HEK293 (cell line): ENCODE data around the gene JAKMIP1.

ENCODE experiments used
- CTCF ChIA-PET: fragments of 350-600 bp; formaldehyde crosslinking; extraction: SDS; loops from one replicate; lab custom pipeline; 2021; ENCODE audit warnings: antibody characterized with exemption; lab: Yijun Ruan, JAX
- POLR2A ChIA-PET: fragments of 300-600 bp; formaldehyde crosslinking; extraction: SDS; loops from one replicate; lab custom pipeline; 2020; ENCODE audit warnings: antibody characterized with exemption, inconsistent platforms; lab: Yijun Ruan, JAX
- H3K27ac ChIP-seq: fragments of 200-500 bp; sonication (Bioruptor generic); 2 replicates; pipeline ENCODE4 v1.5.1; 2014; ENCODE audit warnings: low read depth, low read length, control low read depth, inconsistent platforms; ENCODE audit errors: extremely low read depth
- H3K36me3 ChIP-seq, 2 experiments: fragments of 200-500 bp in 1 of 2; sonication (Bioruptor generic) in 1 of 2; 1 replicate in 1 of 2; 2 replicates in 1 of 2; pipeline ENCODE4 v1.5.1; 2014 to 2017; ENCODE audit warnings: inconsistent platforms in 2 of 2, low read length in 2 of 2; ENCODE audit not compliant: control insufficient read depth in 2 of 2, insufficient read depth in 1 of 2
- H3K4me1 ChIP-seq: fragments of 200-500 bp; sonication (Bioruptor generic); 2 replicates; pipeline ENCODE4 v1.5.1; 2014; ENCODE audit warnings: mild to moderate bottlenecking, low read length, inconsistent platforms; ENCODE audit not compliant: control insufficient read depth, insufficient read depth
- H3K4me3 ChIP-seq: 2 replicates; pipeline ENCODE4 v1.5.1; 2011; ENCODE audit warnings: low read depth, mild to moderate bottlenecking, control low read depth, low read length, moderate library complexity
- H3K9me3 ChIP-seq: fragments of 200-500 bp; sonication (Bioruptor generic); 2 replicates; pipeline ENCODE4 v1.5.1; 2014; ENCODE audit warnings: low read depth, low read length, inconsistent platforms; ENCODE audit not compliant: control insufficient read depth, insufficient read depth
- BCL11B ChIP-seq: fragments of 450-650 bp; formaldehyde crosslinking; IDR thresholded peaks from 2 replicates; pipeline ENCODE4 v1.5.1; 2016; ENCODE audit warnings: low read depth, missing biosample characterization, missing genetic modification characterization
- EGR2 ChIP-seq: fragments of 450-650 bp; formaldehyde crosslinking; IDR thresholded peaks from 2 replicates; pipeline ENCODE4 v1.5.1; 2016; ENCODE audit warnings: low read depth, missing biosample characterization, missing genetic modification characterization
- GFI1B ChIP-seq: fragments of 450-650 bp; formaldehyde crosslinking; IDR thresholded peaks from 2 replicates; pipeline ENCODE4 v1.5.1; 2016; ENCODE audit warnings: missing biosample characterization, missing genetic modification characterization
- SETDB1 ChIP-seq: IDR thresholded peaks from one replicate; pipeline ENCODE4 v1.6.1; 2017; ENCODE audit warnings: mild to moderate bottlenecking, low read length, moderate library complexity, mixed read lengths; ENCODE audit not compliant: insufficient read length
- SP3 ChIP-seq: fragments of 450-650 bp; formaldehyde crosslinking; IDR thresholded peaks from 2 replicates; pipeline ENCODE4 v1.5.1; 2016; ENCODE audit warnings: missing biosample characterization, missing genetic modification characterization
- TRIM28 ChIP-seq: IDR thresholded peaks from 2 replicates; pipeline ENCODE4 v1.6.1; 2011; ENCODE audit warnings: low read length, control low read depth, borderline replicate concordance
- YY1 ChIP-seq: fragments of 450-650 bp; formaldehyde crosslinking; IDR thresholded peaks from 2 replicates; pipeline ENCODE4 v1.5.1; 2018; ENCODE audit warnings: missing biosample characterization, missing genetic modification characterization
- ZBTB10 ChIP-seq: fragments of 450-650 bp; formaldehyde crosslinking; IDR thresholded peaks from 2 replicates; pipeline ENCODE4 v1.5.1; 2016; ENCODE audit warnings: missing biosample characterization, missing genetic modification characterization
- ZNF148 ChIP-seq: fragments of 450-650 bp; formaldehyde crosslinking; IDR thresholded peaks from 2 replicates; pipeline ENCODE4 v1.5.0; 2017; ENCODE audit warnings: missing biosample characterization, missing genetic modification characterization, borderline replicate concordance
- ZNF174 ChIP-seq: fragments of 450-650 bp; formaldehyde crosslinking; IDR thresholded peaks from 2 replicates; pipeline ENCODE4 v1.5.0; 2017; ENCODE audit warnings: missing biosample characterization, mild to moderate bottlenecking, missing genetic modification characterization
- ZNF184 ChIP-seq: fragments of 450-650 bp; IDR thresholded peaks from 2 replicates; pipeline ENCODE4 v1.5.1; 2018; ENCODE audit warnings: missing biosample characterization, mild to moderate bottlenecking, missing genetic modification characterization
- ZNF341 ChIP-seq: fragments of 450-650 bp; formaldehyde crosslinking; IDR thresholded peaks from 2 replicates; pipeline ENCODE4; 2016; ENCODE audit warnings: low read depth, missing biosample characterization, missing genetic modification characterization
- ZNF426 ChIP-seq: fragments of 450-650 bp; formaldehyde crosslinking; IDR thresholded peaks from 2 replicates; pipeline ENCODE4 v1.5.1; 2017; ENCODE audit warnings: missing biosample characterization, missing genetic modification characterization, mild to moderate bottlenecking, inconsistent platforms, moderate library complexity
- ZNF623 ChIP-seq: fragments of 450-650 bp; formaldehyde crosslinking; IDR thresholded peaks from 2 replicates; pipeline ENCODE4 v1.5.1; 2016; ENCODE audit warnings: missing biosample characterization, missing genetic modification characterization
- ZNF629 ChIP-seq: fragments of 450-650 bp; formaldehyde crosslinking; IDR thresholded peaks from 2 replicates; pipeline ENCODE4 v1.5.1; 2017; ENCODE audit warnings: missing biosample characterization, missing genetic modification characterization
- ZNF707 ChIP-seq: fragments of 450-650 bp; formaldehyde crosslinking; IDR thresholded peaks from 2 replicates; pipeline ENCODE4 v1.5.1; 2016; ENCODE audit warnings: missing biosample characterization, missing genetic modification characterization
- ZNF785 ChIP-seq: fragments of 450-650 bp; formaldehyde crosslinking; IDR thresholded peaks from 2 replicates; pipeline ENCODE4 v1.5.1; 2016; ENCODE audit warnings: missing biosample characterization, missing genetic modification characterization
- ZNF837 ChIP-seq: fragments of 450-650 bp; formaldehyde crosslinking; IDR thresholded peaks from 2 replicates; pipeline ENCODE4 v1.5.1; 2016; ENCODE audit warnings: missing biosample characterization, missing genetic modification characterization
- ZSCAN30 ChIP-seq: fragments of 450-650 bp; IDR thresholded peaks from 2 replicates; pipeline ENCODE4 v1.5.1; 2018; ENCODE audit warnings: missing biosample characterization, mild to moderate bottlenecking, missing genetic modification characterization, moderate library complexity
- ZSCAN4 ChIP-seq: fragments of 450-650 bp; formaldehyde crosslinking; IDR thresholded peaks from 2 replicates; pipeline ENCODE4 v1.5.1; 2017; ENCODE audit warnings: missing biosample characterization, missing genetic modification characterization
- TF ChIP-seq, protein P1 (sequence below): fragments of 450-650 bp; formaldehyde crosslinking; IDR thresholded peaks from 2 replicates; pipeline ENCODE4 v1.5.1; 2017; ENCODE audit warnings: missing biosample characterization, mild to moderate bottlenecking, missing genetic modification characterization, moderate library complexity
- TF ChIP-seq, protein P2 (sequence below): sonication (generic); formaldehyde crosslinking; IDR thresholded peaks from 2 replicates; pipeline ENCODE4 v1.8.1; 2022; ENCODE audit warnings: mild to moderate bottlenecking, moderate library complexity, missing genetic modification reagents

JAKMIP1 gene

DNA sequence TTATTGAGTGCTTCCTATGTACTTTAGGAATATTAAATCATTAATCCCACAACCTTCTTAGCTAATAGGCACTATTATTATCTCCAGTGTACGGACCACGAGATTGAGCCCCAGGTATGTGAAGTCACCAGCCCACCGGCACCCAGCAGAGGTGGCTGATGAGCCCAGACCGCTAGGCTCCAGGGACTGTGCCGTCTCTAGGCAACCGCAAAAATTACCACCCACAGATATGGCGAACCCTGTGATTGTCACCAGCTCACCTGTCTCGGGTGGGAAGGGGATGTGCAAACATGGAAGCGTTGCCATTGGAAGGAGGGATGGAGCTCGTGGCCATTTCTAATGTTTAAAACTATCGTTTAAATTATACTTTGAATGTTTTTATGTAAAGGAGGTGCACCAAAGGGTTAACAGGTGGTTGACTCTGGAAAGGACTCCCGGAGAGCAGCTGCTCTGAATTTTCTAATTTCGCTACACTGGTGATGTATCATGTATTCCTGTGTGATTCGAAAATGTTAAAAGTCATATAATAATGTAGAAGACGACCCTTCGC lies 21.0 kb upstream of the JAKMIP1 start (continued):
- TF ChIP-seq ZNF623 (no peak), ZNF341 (tag by site-specific recombination) (no peak), ZNF837 (tag by site-specific recombination) (no peak), GFI1B (tag by site-specific recombination) (no peak), ZSCAN4 (tag by site-specific recombination) (no peak), SP3 (tag by site-specific recombination) (0 out of 2 replicates have a peak, but pooled peaks have one; percentile 35)
- TF ChIP-seq, protein P1, sequence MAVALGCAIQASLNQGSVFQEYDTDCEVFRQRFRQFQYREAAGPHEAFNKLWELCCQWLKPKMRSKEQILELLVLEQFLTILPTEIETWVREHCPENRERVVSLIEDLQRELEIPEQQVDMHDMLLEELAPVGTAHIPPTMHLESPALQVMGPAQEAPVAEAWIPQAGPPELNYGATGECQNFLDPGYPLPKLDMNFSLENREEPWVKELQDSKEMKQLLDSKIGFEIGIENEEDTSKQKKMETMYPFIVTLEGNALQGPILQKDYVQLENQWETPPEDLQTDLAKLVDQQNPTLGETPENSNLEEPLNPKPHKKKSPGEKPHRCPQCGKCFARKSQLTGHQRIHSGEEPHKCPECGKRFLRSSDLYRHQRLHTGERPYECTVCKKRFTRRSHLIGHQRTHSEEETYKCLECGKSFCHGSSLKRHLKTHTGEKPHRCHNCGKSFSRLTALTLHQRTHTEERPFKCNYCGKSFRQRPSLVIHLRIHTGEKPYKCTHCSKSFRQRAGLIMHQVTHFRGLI (tag by site-specific recombination) = no peak
- TF ChIP-seq, protein P2, sequence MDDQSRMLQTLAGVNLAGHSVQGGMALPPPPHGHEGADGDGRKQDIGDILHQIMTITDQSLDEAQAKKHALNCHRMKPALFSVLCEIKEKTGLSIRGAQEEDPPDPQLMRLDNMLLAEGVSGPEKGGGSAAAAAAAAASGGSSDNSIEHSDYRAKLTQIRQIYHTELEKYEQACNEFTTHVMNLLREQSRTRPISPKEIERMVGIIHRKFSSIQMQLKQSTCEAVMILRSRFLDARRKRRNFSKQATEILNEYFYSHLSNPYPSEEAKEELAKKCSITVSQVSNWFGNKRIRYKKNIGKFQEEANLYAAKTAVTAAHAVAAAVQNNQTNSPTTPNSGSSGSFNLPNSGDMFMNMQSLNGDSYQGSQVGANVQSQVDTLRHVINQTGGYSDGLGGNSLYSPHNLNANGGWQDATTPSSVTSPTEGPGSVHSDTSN (CRISPR knock-in tag) = no peak

DNA sequence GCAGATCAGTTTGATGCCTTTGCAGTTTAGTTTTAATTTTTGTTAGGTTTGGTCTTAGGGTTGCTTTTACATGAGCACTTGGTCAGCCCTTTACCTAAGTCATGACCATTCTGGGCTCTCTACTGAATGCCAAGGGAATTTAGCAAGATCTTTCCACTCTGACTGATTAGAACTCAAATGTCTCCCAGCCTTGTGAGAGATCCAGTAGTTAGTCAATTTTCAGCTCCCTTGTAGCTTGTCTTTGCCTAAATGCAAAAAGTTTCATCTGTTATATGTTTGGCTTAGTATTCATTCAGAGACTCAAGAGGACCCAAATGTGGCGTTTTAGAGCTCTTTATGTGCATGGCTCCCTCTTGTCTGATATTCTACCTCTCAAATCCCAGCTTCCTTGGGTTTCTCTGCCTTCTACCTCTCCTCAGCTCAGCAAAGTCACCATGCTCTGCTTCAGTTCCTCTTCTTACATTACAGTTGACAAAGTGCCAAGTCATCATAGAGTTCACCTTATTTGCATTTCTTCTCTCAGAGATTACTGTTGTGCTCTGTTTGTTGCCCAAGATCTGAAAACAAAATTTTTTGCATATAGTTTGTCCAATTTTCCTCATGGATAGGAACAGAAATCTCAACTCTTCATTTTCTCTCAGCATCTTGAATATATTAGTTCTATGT lies 17.5 kb upstream of the JAKMIP1 start:
- CTCF ChIA-PET = interaction anchor here (1.2 kb wide), 1 partner anchor 33 kb away, joined by 3 read pairs; no protein-coding TSS in a partner anchor
- POLR2A ChIA-PET = no interaction called here
- no peak overlapping the region for H3K27ac ChIP-seq
- no peaks in the 10 kb centered on the region for H3K36me3 ChIP-seq
- no peak overlapping the region for H3K4me3 ChIP-seq
- no peaks in the 10 kb centered on the region for H3K9me3 ChIP-seq
- no peaks in the 10 kb centered on the region for H3K4me1 ChIP-seq
- TF ChIP-seq ZNF148 (no peak), BCL11B (no peak), ZNF707 (tag by site-specific recombination) (no peak), ZSCAN30 (tag by site-specific recombination) (no peak), ZNF184 (no peak)

DNA sequence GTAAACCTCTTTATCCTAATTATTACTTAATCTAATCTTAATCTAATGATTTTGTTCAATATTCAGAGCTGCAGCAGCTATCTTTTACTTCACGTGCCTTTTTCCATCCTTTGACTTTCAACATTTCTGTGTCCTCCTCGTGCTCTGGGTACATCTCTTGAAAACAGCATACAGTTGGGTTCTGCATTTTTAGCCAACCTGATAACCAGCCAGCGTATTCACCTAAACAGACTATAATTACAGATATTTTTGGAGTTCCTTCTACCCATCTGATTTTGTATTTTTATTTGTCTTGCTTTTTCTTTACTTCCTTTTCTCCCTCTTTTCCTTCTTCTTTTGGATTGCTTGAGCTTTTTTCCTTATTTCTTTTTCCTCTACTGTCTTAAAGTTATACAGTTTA lies 16.2 kb upstream of the JAKMIP1 start:
- ChIA-PET CTCF (no interaction called here), POLR2A (no interaction called here)
- no peak overlapping the region for H3K27ac ChIP-seq
- no peak overlapping the region for H3K4me3 ChIP-seq
- H3K36me3 ChIP-seq = no peaks in the 10 kb centered on the region
- no peaks in the 10 kb centered on the region for H3K9me3 ChIP-seq
- no peaks in the 10 kb centered on the region for H3K4me1 ChIP-seq
- TF ChIP-seq ZNF785 (no peak), ZBTB10 (tag by site-specific recombination) (no peak), ZNF426 (no peak), ZNF174 (tag by site-specific recombination) (no peak), ZNF629 (no peak), EGR2 (tag by site-specific recombination) (no peak), SETDB1 (peak; percentile 71), TRIM28 (peak; percentile 51; the same call in 1 of the 2 replicates), YY1 (no peak)
